SKM-1 treated with dmso at 0.1 percent for 144 hours (cell line): Measurements from ENCODE around the gene IKZF5.

Experiments used
- DNase-seq: peaks from one replicate; lab custom pipeline; 2025; ENCODE audit not compliant: unreplicated experiment; lab: John Stamatoyannopoulos, UW

IKZF5 gene

DNA sequence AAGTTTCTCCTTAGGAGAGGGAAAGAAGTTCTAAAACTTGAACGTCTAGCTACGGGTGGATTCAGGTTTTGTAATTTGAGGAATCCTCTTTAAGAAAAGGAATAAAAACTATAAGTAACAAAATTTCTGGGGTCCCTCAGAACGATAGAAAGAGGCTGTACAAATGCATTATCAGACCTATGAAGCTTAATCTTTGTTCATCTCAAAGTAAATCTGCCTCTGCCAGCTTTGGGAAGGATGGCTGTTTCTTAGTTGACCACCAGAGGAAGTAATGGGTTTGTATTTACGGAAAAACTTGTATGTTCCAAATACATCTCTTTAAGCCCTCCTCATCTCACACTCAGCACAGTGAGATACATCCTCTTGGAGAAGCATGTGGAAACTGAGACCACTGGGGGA is 27.5 kb downstream of the IKZF5 start:
- DNase-seq: peak; percentile 59

DNA sequence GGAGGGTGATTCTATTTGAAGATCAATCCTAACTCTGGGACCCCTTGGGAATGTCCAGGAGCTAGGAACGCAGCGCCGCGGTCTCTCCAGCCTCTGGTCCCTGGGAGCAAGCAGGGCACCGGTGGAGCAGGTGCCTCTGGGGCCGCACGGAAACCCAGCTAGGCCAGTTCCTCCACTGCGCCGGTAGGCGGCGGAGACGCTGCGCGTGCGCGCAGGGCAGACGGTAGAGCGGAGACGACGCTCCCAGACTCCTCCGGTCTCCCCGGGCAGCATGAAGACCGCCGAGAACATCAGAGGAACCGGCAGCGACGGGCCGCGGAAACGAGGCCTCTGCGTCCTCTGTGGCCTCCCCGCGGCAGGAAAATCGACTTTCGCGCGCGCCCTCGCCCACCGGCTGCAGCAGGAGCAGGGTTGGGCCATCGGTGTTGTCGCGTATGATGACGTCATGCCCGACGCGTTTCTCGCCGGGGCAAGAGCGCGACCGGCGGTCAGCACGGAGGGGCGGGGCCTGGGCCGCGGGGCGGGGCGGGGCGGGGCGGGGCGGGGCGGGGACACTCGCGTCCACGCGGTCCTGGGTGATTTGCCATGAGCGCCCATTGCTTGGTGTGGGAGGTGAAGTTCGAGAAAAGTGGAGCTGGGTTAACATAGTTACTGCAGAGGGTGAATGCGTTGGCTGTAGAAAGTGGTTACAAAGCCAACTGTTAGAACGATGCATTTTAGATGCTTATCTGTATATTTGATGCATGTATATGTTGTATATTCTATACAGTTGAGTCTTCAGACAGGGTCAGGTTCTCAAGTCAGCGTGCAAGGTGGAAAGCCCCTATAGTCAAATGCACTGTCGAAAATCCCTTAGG is 28.2 kb downstream of the IKZF5 start, which contains the start of gene PSTK:
Gene PSTK (plus strand): TSS at position 193 of the 857 bp plus-strand sequence. CDS start 79 bp downstream, at position 272.
- DNase-seq: peak; percentile 83

DNA sequence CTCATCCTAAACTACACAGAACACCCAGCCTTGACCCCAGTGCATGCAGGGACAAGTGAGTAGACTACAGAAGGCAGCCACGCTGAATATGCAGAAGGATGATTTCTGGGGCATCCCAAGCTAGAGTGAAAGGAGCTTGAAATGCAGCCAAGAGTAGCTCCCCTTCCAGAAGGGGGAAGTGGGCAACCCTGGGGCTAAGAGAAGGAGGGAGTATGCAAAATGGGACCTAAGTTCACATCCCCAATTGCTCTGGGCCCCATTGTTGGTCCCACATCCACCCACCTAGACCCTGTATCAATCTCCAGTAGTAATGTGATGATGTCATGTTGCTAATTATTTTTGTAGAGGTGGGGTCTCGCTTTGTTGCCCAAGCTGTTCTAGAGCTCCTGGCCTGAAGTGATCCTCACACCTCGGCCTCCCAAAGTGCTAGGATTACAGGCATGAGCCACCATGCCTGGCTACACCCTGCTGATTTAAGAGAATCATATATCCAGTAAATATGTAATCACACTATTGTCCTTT is 34.0 kb downstream of the IKZF5 start:
- no peak for DNase-seq

DNA sequence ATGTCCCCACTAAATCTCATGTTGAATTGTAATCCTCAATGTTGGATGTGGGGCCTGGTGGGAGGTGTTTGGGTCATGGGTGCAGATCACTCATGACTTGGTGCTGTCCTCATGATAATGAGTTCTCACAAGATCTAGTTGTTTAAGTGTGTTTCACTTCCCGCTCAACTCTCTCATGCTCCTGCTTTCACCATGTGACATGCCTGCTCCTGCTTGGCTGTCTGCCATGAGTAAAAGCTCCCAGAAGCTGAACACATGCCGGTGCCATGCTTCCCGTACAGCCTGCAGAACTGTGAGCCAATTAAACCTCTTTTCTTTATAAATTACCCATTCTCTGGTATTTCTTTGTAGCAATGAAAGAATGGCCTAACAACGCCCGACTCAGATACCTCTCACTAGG is 34.6 kb downstream of the IKZF5 start:
- DNase-seq: no peak

DNA sequence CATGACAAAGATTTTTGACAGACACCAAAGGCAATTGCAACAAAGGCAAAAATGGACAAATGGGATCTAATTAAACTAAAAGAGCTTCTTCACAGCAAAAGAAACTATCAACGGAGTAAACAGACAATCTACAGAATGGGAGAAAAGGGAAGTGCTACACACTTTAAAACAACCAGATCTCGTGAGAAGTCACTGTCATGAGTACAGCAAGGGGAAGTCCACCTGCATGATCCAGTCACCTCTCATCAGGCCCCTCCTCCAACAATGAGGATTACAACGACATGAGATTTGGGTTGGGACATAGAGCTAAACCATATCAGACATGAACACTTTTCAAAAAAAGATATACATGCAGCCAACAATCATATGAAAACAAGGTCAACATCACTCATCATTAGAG is 39.9 kb downstream of the IKZF5 start:
- DNase-seq: no peak

DNA sequence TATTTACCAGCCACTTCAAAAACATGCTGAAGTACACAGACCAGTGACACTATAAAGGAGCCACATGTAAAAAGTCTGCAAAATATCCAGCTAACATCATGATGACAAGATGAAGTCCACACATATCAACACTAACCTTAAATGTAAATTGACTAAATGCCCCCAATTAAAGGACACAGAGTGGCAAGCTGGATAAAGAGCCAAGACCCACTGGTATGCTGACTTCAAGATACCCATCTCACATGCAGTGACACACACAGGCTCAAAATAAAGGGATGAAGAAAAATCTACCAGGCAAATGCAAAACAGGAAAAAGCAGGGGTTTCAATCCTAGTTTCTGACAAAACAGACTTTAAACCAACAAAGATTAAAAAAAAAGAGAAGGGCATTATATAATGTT is 41.7 kb downstream of the IKZF5 start:
- no peak for DNase-seq

DNA sequence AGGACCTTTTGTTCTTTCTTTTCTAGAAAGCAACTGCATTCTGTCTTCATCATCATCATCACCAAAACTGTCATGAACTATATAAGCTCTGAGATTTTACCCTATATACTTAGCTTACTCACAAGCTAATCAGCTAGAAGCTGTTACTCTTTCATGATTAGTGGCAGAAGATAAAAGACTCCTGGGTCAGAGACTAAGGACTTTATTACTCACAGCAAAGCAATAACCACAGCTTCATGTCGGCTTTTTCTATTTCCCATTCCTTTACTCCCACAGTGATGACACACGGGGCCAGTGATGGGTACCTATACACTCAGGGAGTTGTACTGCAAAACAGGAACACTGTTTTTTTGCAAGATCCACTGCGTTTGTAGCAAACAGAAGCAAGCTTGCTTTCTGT is 46.2 kb downstream of the IKZF5 start:
- DNase-seq: no peak

DNA sequence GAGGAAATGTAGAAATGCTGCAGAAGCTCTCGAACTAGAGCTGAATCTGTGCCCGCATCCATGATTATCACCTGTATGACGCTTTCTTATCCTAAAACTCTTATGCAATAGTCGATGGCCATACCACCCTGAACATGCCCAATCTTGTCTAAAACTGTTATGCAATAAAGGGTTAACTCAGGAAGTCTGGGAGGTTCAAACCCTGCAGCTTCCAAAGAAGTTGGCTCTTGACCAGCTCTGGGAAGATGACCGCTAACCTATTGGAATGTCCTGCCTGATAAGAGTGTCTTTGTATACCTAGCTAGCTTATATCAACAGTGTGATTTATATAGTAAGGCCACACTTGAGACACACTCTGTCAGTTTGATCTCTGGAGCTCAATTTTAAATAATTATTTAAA is 51.1 kb downstream of the IKZF5 start:
- DNase-seq: no peak

DNA sequence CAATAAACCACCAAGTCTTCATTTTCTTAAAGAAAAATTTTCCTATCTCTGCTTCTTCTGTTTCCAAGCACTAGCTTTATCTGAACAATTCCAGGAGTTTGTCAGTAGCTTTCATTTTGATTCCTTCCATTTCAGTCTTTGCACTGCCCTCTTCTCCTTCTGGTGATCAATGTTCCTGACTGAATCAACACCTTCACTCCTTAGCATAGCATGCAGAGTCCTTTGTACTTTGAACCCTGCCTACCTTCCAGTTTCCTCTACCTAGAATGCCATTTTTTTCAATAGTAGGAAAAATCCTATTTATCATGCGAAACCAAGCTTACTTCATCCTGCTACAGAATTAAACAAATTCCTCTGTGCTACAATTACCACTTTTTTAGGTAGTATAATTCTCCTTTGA is 52.7 kb downstream of the IKZF5 start:
- no peak for DNase-seq

DNA sequence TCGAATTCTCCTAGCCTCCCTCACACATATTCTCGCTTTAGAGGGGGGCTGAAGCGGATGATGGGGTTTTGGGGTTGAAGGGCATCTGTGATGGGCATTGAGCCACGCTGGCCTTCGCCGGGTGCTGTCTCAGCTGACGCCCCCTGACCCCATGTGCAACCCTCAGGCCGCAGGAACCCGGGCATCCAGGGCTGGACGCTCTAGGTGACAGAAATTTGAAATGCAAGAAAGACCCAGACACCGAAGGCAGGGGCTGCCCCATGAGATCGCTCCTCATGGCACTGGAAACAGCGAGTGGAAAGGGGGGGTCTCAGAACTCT is 53.9 kb downstream of the IKZF5 start:
- no peak for DNase-seq

DNA sequence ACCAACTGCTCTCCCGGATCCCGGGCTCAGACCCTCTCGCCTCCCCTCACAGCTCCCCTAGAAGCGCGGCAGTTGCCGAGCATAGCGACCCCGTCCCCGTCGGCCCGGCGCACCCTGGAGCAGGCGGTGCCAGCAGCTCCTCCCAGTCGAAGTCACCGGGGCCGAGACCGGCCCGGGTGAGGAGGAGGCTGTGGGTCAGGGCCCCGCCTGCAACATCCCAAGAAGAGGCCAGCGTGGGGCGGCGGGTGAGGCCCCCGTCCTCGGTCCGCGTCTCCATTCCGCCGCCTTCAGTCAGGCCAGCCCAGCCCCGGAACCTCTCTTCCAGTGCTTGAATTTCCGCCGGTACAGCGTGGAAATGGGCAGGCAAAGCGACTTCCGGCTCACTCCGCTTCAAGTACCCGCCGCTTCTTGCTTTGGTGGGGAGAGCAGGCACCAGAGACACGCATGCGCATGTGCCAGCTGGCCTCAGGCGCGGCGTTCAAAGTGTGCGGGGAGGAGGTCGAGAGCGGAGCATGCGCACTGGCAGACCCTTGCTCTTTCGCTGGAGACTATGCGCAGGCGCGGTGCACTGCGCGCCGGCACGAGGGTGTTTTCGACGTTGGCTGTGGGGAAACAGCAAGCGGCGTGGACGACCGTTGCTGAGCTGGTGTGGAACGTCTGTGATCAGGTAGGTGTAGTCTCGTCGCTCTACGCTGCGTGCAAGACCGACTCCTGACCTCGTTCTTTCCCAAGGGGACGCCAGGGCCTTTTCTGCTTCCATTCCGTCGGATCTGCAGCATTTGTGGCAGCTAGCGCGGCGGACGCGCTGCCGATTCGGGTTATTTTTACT is 54.5 kb downstream of the IKZF5 start, which contains the start of gene C10orf88:
Gene C10orf88 (minus strand): TSS at position 326 of the 829 bp plus-strand sequence. CDS start 49 bp downstream, at position 277.
- peak; percentile 98 for DNase-seq

DNA sequence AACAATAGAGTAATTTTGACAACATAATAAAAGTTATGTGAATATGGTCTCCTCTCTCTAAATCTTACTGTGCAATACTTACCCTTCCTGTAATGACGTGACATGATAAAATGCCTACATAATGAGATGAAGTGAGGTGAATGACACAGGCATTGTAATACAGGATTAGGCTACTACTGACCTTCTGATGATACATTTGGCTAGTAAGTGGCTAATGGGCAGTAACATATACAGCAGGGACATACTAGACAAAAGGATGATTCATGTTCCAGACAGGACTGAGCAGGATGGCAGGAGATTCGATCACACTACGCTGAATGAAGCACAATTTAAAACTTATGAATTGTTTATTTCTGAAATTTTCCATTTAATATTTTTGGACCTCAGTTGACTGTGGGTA is 59.3 kb downstream of the IKZF5 start:
- no peak for DNase-seq
